Measurements from ENCODE around the gene ARHGAP6. TPM values are rescaled to one million over a fixed set of nuclear protein-coding genes. Genes with fewer than 3 reads are reported as not detected.

ARHGAP6 gene
- total and polyA plus RNA-seq, 9 of the 15 experiments (the other 6 are each of a cell fraction or from before 2014, with no cell fraction given) = 12.5 to 63.6 (median 41.8) TPM

DNA sequence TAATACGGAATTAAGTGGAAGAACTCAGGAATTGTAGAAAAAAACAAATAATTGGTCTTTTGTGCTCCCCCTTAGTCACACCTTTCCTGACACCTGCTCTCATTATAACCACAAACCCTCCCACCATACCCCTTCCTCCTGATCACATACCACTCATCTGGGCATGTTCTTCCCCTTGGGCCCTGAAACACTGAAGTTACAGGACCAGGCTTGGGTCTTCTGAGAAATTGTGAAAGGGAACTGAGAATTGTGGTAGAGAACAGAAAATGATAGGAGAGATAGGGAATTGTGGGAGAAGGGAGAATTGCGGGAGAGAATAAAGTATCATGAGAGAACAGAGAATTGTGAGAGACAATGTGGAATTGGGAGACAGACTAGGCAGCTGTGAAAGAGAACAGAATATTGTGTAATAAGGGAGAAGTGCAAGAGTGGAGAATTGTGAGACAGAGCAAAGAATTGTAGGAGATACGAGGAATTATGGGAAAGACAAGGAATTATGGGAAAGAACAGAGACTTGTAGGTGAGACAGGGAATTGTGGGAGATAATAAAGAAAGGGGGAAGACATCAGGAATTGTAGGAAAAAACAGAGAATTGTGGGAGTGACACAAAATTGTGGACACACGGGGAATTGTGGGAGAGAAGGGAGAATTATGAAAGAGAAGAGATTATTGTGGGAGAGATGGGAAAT lies 557.3 kb downstream of the ARHGAP6 start:
- ChIA-PET POLR2A (no interaction called here), CTCF (ENCODE audit: low intra/inter-chr PET ratio) (no interaction called here)
- in situ Hi-C loops (cut with MboI) = no loop called here
- FAIRE-seq = no peak
- TF ChIP-seq ZNF764 (CRISPR knock-in tag; IDR thresholded peaks at IDR 0.05; ENCODE audit: low read depth) = no peak
- TF ChIP-seq, protein P1, sequence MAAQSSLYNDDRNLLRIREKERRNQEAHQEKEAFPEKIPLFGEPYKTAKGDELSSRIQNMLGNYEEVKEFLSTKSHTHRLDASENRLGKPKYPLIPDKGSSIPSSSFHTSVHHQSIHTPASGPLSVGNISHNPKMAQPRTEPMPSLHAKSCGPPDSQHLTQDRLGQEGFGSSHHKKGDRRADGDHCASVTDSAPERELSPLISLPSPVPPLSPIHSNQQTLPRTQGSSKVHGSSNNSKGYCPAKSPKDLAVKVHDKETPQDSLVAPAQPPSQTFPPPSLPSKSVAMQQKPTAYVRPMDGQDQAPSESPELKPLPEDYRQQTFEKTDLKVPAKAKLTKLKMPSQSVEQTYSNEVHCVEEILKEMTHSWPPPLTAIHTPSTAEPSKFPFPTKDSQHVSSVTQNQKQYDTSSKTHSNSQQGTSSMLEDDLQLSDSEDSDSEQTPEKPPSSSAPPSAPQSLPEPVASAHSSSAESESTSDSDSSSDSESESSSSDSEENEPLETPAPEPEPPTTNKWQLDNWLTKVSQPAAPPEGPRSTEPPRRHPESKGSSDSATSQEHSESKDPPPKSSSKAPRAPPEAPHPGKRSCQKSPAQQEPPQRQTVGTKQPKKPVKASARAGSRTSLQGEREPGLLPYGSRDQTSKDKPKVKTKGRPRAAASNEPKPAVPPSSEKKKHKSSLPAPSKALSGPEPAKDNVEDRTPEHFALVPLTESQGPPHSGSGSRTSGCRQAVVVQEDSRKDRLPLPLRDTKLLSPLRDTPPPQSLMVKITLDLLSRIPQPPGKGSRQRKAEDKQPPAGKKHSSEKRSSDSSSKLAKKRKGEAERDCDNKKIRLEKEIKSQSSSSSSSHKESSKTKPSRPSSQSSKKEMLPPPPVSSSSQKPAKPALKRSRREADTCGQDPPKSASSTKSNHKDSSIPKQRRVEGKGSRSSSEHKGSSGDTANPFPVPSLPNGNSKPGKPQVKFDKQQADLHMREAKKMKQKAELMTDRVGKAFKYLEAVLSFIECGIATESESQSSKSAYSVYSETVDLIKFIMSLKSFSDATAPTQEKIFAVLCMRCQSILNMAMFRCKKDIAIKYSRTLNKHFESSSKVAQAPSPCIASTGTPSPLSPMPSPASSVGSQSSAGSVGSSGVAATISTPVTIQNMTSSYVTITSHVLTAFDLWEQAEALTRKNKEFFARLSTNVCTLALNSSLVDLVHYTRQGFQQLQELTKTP (IDR thresholded peaks at IDR 0.05; ENCODE audit: low read depth in 1 of 2, partially characterized antibody in 2 of 2) = peak in 1 of 2 experiments; percentile 53
- no peak for TF ChIP-seq ZC3H11A (IDR thresholded peaks at IDR 0.05; ENCODE audit: low read depth, low read length)
- no peak for ATAC-seq
- 69% methylated on average over 3 of the region's 4 CpGs for WGBS (ENCODE audit: insufficient coverage, low coverage, missing lambda C conversion rate)
- H3K27me3 ChIP-seq (ENCODE audit: control insufficient read depth in 2 of 2, insufficient read depth in 2 of 2, low read length in 2 of 2) = no peaks in the 10 kb centered on the region
- H3K4me2 ChIP-seq (ENCODE audit: insufficient read depth, low read length) = no peak overlapping the region
- peaks cover 13% of the 10 kb centered on the region; the same call in 2 of the 3 replicates for H3K36me3 ChIP-seq (ENCODE audit: control insufficient read depth, insufficient read depth, low read length)
- no peak overlapping the region for H3K27ac ChIP-seq (ENCODE audit: extremely low read depth, low read depth, low read length)
- H3K9me1 ChIP-seq (ENCODE audit: control insufficient read depth, insufficient read depth, low read length) = no peaks in the 10 kb centered on the region
- no peak overlapping the region for H3K4me3 ChIP-seq
- H3K9me3 ChIP-seq (replicated peaks; ENCODE audit: control insufficient read depth, insufficient read depth, low read depth, low read length) = peaks cover 3% of the 10 kb centered on the region; the same call in 1 of the 2 replicates
- intact Hi-C loops (cut with micrococcal nuclease) = loop anchor here (10.0 kb wide), 2 partner anchors 494 to 914 kb away; no protein-coding TSS in a partner anchor
- H3K4me1 ChIP-seq (replicated peaks in 1 of 2; ENCODE audit: control insufficient read depth in 2 of 2, insufficient read depth in 2 of 2, low read length in 2 of 2) = peaks cover 4 to 6% of the 10 kb centered on the region in 2 experiments; a peak in 3 of 5 replicates
- H4K20me1 ChIP-seq (replicated peaks; ENCODE audit: control insufficient read depth, insufficient read depth, low read length) = peaks cover 5% of the 10 kb centered on the region; the same call in 1 of the 2 replicates
- H2AFZ ChIP-seq (ENCODE audit: low read depth, low read length) = no peak overlapping the region
- BruUV-seq (replicated peaks) = no TSS peak
- DNase-seq (ENCODE audit: extremely low read depth in 1 of 4, low spot score in 3 of 4) = no peak
- H3K9ac ChIP-seq (ENCODE audit: insufficient read depth in 1 of 2, low read depth in 2 of 2, low read length in 2 of 2) = no peak overlapping the region
- peaks cover 35% of the 10 kb centered on the region for H3K79me2 ChIP-seq (ENCODE audit: control insufficient read depth, insufficient read depth, low read length)
